ENCODE measurements around the gene ANKH.
"Not testable (repeated sequence)": the region's sequence is repeated elsewhere in the genome, so short reads cannot be mapped to it uniquely, and the experiment has no call there.

Gene ANKH

DNA sequence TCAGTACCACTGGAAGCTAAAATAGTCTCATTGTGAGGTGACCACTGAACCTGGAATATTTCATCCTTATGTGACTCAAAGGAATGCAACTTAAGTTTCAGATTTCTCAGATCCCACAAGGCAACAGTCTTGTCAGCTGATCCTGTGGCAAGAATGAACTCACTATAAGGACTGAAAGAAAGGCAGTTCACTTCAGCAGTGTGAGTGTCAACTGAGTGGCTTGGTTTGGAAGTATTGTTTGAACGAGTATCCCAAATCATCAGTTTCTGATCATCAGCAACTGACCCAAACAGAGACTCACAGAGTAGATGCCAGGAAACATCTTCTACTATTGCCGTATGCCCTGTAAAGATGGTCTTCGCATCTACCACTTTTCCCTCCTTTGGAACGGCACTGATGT, 74.2 kb downstream of the ANKH start:
- DNase-seq (ENCODE audit: low read depth in 1 of 2, low spot score in 1 of 2): not testable (repeated sequence)

DNA sequence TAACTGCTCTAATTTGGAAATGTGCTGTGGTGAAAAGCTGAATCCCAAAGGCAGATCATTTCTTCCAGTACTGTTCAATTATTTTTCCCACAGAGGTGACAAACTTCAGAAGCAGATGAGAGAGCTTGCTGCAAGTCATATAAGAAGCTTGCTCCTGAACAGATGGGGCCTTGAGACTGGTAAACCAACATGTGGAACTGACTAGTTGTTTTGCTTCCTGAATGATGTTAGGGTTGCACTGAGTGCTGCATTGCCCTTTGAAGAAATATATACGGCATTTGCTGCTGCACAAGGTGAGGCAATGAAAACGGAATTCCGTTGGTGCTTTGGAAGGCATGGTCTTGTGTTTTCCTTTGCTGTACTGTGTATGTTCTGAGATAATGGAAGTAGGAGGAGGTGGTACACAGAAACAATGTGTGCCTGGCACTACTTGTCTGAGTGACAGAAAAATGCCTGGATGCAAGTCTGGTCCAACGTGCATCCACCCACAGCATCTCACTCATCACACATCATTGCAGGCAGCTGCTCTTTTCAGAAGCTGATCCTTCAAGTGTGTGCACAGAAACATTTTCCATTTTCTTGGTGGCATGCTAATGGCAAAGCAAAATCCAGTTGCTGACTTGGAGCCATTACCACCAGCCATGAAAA, 76.9 kb downstream of the ANKH start:
- DNase-seq (ENCODE audit: low read depth in 1 of 2, low spot score in 1 of 2): no peak

DNA sequence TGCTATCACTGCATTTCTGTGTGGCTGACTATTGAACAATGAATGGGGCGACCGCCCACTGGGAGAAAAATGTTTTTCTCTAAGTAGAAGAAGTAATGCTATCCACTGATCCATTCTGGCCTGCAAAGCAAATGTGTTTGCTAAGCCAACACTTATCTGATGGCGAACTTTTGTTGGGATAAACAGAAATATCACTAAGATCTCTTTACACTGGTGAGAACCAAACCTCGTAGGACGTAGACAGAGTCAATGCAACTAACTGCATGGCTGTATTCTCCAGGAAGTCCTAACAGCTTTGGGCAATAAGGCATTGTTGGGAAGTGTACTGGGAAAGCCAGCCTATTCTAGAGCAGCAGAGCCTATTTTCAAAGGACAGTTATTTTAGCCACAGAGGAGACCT, 77.7 kb downstream of the ANKH start:
- DNase-seq (ENCODE audit: low read depth in 1 of 2, low spot score in 1 of 2): no peak

DNA sequence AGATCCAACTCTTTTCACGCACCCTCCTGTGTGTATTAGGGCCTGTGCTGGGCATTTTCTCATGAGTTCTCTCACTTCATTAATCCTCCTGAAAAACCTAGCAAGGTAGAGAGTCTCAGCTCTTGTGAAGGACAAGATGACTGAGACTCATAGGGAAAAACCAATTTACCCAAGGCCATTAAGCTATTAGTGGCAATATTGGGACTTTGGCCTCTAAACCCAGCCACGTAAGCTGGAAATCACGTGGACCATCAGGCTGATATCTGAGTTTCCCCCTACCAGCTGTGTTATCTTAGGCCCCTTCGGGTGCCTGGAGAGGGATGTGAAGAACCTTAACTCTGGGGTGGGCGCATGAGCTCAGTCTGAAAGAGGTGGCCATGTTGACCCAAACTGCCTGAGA, 80.7 kb downstream of the ANKH start:
- no peak for DNase-seq (ENCODE audit: low read depth in 1 of 2, low spot score in 1 of 2)

DNA sequence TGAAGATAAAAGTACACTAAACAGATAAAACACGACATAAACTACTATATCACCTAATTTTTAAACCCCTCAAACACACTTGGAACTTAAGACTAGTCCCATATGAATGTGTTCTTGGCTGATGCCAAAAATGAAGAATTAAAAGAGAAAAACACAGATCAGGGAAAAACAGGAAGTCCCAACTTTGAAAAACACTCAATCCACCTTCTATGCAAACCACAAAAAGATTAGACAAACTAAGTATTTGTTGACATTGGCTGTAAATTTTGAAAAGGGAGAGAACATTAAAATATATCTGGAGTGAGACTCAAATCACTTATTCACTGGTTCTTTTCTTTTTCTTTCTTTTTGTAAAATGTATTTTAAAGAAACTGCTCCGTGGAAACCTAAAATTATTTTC, 81.4 kb downstream of the ANKH start:
- no peak for DNase-seq (ENCODE audit: low read depth in 1 of 2, low spot score in 1 of 2)

DNA sequence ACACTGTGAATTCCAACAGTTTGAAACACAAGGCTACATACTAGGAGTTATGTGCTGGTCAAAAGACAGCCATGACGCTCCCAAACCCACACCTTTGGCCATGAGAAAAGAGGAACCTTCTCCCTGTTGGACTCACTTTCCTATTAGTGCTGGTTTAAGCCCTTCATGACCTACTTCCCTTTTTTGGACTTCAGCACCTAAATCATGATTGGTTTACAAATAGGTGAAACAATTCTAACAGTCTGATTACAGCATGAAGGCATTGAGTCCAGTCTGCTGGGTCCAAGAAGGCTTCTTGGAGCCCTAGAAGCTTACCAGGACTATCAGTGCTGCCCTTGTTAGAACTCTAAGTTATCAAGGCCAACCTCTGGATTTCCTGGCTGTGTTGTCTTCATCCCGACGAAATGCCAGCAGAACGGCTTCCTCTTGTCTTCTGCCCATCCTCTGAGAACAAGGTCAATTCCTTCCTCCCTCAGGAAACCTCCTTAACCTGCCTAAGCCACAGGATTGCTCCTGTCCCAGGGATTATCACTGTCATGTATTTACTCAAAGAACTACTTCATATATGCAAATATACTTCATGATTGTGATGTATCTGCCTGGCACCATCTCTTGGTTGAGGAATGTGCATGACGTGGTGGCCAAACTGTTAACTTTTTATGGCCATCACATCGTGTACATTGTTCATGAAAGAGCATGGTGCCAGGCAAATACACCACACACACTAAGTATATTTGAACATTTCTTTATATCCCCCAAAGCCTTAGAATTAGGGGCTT, 83.6 kb downstream of the ANKH start:
- no peak for DNase-seq (ENCODE audit: low read depth in 1 of 2, low spot score in 1 of 2)

DNA sequence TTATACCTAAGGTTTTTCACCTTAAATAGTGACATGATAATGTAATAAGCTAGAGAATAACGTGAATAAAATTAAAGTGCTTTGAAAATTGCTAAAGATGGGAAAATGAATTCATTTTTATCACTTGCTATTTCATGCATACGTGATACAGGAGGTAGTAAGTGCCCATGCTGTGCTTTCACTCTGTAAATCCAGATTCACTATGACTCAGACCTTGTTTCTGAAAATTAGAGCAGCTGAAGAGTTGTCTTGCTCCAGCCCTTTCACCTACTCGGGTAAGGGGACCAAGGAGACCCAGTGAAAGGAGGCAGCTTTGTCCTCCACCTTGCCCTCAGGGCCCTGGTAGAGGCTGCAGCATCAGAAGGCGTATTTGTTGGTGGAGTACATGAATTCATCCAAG, 87.9 kb downstream of the ANKH start:
- DNase-seq (ENCODE audit: low read depth in 1 of 2, low spot score in 1 of 2): no peak

DNA sequence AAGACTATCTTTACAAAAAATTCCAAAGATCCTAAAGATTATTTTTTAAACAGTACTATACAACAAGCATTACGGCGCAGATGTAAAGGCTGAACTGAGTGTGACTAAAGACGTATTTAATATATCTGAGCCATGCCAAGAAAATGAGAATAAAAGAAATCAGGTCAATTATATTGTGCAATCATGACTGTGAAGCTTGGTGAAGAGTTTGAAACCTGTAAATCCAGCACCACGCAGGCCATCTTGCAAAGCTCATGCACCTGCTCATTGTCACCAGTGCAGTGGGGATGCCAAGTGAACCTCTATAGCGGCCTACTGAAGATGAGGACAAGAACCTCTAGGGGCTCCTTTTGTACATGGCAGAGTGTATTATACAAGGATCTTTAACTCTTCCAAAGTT, 89.0 kb downstream of the ANKH start:
- DNase-seq (ENCODE audit: low read depth in 1 of 2, low spot score in 1 of 2): no peak

DNA sequence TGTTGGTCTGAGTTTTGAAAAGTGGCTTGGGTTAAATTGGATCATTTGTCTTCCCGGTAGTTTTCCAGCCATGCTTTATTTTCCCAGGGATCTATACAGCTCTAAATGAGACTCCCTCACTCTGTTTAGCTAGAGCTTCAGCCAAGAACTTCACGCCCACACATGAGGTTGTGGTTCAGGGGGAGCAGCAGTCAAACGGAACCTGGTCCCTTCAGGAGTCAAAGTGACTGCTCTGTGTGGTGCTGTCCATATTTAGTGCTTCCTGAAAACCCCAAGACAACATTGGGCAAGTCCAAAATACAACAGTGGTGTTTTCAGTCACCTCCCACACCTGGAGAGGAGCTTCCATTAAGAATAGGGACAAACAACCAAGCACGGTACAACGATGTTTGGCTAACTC, 90.5 kb downstream of the ANKH start:
- no peak for DNase-seq (ENCODE audit: low read depth in 1 of 2, low spot score in 1 of 2)

DNA sequence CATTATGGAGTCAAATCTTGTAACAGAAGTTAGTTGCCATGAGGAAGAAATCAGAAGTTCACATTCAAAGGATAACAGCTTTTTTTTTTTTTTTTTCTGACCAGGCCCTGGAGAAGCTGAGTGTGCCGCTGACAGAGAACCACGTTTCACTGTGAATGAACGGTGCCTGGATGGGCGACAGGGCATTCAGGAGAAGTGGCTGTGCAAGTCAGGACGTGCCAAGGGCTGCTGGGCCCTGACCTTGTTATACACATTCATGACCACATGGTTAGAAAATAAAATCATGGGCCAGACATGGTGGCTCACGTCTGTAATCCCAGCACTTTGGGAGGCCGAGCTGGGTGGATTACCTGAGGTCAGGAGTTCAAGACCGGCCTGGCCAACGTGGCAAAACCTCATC, 91.6 kb downstream of the ANKH start:
- DNase-seq (ENCODE audit: low read depth in 1 of 2, low spot score in 1 of 2): no peak

DNA sequence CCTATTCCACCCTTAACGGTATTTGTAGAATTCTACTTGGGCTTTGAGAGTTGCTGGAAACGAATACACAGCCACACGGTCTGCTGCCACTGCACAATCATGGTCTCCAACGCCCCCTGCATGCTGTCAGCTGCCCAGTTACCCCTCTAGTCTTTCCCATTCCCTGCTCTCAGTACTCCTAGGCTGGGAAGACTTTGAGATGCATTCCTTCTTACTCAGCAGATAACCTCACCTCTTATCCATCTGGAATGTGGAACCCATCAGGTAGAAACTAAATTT, 92.8 kb downstream of the ANKH start:
- DNase-seq (ENCODE audit: low read depth in 1 of 2, low spot score in 1 of 2): no peak

DNA sequence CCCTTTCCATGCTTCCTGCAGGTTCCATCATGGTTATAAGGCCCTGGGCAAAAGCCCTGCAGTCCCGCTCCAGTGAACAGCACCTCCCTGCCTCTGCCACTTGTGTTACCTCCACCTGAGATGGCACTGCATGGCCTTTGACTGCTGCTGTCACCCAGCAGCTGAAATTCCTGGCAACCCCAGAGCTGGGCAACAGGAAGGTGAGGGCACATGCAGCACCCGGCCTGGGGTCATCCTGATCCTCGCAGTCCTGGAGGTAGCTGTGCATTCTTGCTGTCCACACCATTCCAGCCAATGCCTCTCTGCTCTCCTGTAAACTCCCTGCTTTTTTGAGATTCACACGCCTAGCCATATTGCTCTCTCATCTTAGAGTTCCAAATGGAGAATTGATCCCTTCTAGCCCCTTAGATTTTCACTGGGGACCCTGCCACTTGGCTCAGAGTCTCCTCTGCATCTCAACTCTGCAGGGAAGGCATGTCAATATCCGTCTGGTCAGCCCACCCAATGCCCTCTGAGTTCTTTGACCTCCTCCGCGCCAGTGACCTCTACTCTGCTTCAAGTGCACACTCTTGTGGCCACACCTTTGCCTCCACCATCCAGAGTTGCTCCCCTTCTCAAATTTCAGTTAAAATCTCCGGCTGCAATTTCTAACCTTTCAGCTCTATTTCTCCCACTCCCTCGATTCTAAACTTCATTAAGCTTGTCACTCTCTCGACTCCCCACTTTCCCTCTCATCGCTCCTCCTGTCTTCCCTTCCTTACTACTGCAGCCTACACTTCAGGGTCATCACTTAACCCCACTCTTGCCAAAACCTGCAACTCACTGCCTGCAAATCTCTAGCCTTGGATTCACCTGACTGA, 93.4 kb downstream of the ANKH start:
- DNase-seq (ENCODE audit: low read depth in 1 of 2, low spot score in 1 of 2): no peak

DNA sequence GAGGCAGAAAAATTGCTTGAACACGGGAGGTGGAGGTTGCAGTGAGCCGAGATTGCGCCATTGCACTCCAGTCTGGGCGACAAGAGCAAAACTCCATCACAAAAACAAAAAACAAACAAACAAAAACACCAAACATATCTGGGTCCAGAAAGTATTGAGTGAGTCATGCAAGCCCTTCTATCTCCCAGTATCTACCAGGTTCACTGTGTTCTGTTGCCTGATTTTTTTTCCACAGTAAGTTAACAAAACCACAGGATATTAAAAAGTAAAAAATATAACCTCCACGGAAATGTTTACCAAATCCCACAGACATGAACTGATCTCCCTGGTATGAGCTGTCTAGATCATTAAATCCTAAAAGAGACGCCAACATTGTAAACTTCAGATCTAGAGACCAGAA, 94.4 kb downstream of the ANKH start:
- no peak for DNase-seq (ENCODE audit: low read depth in 1 of 2, low spot score in 1 of 2)

DNA sequence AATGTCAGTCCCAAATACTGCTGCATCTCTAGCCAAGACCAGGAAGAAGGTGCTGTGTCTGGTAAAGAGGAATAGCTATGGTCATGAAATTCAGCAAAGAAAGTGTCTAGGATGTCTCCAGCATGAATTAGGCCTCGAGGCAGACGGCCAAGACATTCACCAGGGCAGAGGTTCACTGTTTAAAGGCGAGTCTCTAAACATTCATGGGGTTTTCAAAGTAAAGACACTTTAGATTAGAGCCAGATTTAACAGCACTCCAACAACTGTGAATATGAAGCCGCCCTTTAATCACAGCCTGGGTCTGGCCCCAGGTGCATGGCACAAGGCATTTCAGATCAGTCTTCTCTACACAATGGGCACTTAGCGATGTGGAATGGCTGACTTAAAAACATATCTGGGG, 95.0 kb downstream of the ANKH start:
- no peak for DNase-seq (ENCODE audit: low read depth in 1 of 2, low spot score in 1 of 2)

DNA sequence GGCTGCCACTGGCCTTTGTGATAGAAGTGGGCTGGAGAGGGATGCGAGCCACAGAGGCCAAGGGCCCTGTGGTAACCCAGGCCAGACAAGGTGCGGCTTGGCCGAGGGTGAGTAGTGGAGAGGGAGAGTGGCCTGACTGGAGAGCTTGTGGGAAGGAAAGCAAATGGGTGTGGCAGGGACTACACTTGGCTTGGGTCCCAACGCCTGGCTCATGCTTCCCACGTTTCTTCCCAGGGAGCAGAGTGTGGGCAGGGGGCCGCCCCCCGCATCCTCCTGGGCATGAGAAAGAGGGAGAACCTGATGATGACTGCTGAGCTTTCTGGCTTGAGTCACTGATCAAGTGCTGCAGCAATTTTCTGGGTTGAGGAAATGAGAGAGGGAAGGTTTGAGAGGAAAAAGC, 95.7 kb downstream of the ANKH start:
- DNase-seq (ENCODE audit: low read depth in 1 of 2, low spot score in 1 of 2): no peak

DNA sequence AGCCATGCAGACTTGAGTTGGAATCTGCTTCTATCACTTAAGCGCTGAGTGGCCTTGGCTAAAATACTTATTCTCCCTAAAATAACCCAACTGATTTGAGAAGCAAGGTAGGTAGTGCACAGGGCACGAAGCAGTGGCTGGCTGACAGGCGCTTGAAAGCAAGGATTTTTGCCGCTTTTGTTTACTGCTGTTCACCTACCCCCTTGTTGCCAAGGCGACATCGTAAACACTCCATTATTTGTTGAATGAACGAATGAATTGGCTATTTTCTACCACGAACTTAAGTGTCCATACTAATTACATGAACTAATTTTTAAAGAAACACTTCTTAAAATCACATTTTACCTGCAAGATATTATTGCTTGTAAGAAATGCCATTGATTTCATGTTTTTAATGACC, 98.0 kb downstream of the ANKH start:
- no peak for DNase-seq (ENCODE audit: low read depth in 1 of 2, low spot score in 1 of 2)

DNA sequence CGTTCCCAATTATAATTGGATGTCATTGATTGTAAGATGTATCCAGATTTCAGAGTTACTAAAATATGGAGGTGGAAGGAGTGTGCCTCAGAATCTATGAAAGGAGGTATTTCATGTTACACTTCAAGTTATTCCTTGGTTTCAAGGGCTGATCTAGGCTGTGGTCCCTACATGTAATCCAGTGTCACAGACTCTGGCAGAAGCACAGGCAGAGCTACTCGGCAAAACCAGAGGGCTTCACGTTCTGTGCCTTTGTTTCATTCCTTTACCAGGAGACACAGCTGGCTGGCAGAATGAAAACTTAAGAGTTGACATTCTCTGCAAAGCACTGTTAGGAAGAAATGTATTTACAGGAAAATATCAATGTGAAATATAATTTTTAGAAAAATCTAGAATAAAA, 99.6 kb downstream of the ANKH start:
- no peak for DNase-seq (ENCODE audit: low read depth in 1 of 2, low spot score in 1 of 2)

DNA sequence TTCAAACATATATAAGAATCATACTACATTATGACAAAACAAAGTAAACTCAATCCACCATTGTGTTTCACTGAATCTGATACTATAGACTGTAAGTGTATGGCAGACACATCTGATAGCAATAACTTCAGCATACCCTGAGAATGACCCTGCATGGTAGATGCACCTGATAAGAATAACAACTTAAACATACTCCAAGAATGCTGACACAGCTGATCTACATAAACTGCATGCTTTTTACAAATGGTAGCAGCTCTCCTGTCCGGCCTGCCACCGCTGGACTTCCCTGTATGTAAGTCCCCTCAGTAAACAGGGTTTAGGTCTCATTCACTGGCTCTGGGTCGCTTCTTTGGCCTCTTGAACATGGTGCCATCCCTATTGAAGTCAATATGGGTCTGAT, 100.4 kb downstream of the ANKH start:
- no peak for DNase-seq (ENCODE audit: low read depth in 1 of 2, low spot score in 1 of 2)

DNA sequence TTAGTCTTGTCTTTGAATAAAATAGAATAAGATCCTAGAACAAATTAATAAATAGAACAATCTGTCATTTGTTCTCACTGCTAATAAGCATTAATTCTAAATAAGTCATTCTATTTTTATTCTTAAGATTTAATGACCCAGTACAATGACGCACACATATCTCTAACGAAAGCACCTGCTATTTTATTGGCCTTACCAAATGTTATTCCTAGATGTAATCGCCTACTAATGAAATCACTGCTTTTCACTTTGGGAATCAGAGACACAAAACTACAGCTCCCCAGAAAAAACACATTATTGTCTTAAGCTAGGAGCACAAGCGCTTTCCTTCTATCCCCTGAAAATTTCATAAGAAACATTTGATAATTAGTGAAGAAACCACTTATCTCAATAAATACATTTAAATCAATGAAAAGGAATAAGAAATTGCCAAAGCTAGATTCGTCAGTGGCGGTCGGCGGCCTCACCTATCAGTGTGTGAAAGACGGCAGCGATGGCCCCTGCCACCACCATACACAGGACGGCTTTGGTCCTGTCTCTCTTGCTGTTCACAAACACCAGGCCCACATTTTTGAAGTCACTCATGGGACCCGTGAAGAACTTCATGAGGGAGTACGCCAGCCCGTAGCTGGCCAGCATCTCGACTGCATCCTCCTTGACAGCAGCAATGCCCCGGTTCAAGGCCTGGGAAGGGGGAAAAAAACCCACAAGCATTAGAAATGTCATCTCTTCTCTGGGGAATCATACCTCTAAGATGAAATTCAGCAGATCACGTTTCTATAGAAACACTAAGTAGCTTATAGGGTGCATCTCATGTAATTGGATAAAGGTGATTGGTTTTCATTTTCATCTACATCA, 102.8 kb downstream of the ANKH start:
- no peak for DNase-seq (ENCODE audit: low read depth in 1 of 2, low spot score in 1 of 2)

DNA sequence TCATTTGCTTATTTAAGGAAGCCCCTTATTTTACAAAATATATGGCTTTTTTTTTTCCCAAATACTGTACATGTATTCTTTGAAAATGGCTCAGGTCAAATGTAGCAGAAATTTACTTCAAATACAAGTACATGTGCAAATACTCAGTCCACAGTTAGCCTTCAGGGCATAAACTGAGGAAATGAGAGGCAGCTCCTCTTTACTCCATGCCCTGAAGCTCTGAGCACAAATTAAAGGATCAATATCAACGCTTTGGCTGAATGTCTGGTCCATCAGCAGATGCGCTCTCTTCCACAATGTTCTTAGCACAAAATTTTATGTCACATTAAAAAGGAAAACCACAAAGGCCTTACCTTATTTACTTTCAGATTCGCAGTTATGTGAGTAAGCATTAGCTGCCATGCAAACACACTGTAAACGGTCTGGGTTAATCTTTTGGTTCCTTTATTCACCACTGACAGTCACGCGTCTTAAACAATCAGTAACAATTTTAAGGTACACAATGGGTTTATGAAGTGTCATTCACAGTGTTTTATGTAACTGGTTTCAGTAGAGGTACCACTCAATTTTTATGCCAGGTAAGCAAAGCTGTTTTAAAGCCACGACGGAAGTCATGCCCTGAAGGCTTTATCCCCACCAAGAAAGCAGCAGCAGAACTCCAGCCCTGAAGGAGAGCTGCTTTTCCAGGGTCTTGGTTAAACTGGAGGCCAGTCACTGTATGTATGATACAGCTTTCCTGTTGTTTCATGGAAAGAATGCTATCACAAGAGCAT, 103.7 kb downstream of the ANKH start:
- DNase-seq (ENCODE audit: low read depth in 1 of 2, low spot score in 1 of 2): no peak

DNA sequence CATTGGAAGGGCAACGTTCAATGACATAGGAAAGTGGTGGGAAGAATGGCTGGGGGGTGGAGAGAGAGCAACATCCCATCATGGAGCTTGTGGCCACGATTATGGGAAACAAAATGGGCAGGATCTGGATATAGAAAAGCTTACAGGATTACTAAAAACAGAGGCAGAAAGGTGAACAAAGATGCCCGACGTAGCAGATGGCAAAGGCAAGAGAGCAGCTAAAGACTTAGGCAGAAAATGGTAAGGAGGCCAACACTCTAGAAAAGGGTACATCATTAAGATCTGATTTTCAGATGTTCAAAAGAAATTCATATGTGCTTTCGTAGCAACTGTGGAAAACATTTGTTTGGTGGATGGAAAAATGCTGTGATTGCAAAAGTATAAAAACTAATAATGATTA, 104.5 kb downstream of the ANKH start:
- DNase-seq (ENCODE audit: low read depth in 1 of 2, low spot score in 1 of 2): no peak
